Peyer's patch (tissue), 4 donors: ENCODE data around the gene GALNT9.

ENCODE experiments used
- POLR2A ChIP-seq, 2 donors: fragments of 450-650 bp; IDR thresholded peaks; one replicate each; pipeline ENCODE4 v1.5.1; 2017; ENCODE audit warnings: antibody characterized with exemption in 2 of 2, mild to moderate bottlenecking in 2 of 2, moderate library complexity in 2 of 2
- TF ChIP-seq, protein P1 (sequence below), 6 experiments: fragments of 450-650 bp in 4 of 6; fragments of 200-600 bp in 2 of 6; sonication (generic) in 1 of 6; IDR thresholded peaks; one replicate each; pipeline ENCODE4 v1.5.1; 2017 to 2019; ENCODE audit warnings: antibody characterized with exemption in 6 of 6, mild to moderate bottlenecking in 3 of 6, moderate library complexity in 1 of 6

DNA sequence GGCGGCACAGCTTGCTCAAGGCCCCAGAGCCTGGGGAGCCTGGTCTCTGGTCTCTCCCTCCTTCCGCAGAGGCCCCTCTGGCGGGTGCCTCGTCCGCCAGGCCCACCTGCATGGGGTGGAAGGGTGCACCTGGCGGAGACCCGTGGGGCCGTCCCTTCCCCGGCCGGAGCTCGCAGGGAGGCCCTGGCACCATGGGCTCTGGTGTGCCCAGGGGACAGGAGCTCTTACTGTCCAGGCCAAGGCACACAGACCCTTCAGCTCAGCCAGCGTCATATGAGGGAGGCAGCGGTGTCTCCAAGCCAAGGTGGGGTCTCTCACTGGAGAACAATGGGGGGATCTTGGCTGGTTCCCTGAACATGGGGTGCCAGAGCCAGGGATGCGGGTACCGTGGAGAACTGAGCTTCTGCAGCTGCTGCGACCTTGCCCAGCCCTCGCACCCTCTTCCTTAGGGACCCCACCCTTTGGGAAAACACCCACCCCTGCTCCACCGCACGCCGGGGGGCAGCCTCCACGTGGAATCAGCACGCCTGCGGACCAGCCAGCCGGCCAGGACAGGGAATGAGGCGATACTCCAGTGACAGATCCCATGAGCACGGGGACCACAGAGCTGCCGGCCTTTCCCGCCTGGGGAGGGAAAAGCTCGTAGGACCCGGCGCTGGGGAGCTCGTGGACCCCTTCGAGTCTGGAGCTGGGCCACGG is 25.7 kb upstream of the GALNT9 start:
- TF ChIP-seq, protein P1, sequence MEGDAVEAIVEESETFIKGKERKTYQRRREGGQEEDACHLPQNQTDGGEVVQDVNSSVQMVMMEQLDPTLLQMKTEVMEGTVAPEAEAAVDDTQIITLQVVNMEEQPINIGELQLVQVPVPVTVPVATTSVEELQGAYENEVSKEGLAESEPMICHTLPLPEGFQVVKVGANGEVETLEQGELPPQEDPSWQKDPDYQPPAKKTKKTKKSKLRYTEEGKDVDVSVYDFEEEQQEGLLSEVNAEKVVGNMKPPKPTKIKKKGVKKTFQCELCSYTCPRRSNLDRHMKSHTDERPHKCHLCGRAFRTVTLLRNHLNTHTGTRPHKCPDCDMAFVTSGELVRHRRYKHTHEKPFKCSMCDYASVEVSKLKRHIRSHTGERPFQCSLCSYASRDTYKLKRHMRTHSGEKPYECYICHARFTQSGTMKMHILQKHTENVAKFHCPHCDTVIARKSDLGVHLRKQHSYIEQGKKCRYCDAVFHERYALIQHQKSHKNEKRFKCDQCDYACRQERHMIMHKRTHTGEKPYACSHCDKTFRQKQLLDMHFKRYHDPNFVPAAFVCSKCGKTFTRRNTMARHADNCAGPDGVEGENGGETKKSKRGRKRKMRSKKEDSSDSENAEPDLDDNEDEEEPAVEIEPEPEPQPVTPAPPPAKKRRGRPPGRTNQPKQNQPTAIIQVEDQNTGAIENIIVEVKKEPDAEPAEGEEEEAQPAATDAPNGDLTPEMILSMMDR (IDR thresholded peaks at IDR 0.05) = no peak
- no peak for TF ChIP-seq POLR2A (IDR thresholded peaks at IDR 0.05)
